ENCODE measurements around the gene DHRS7B.
"Not testable (repeated sequence)": the region's sequence is repeated elsewhere in the genome, so short reads cannot be mapped to it uniquely, and the experiment has no call there.

DHRS7B gene

GRCh38 chr17:21119247-21119918, 7.4 kb upstream of the DHRS7B start:
- H3K79me2 ChIP-seq, result no peaks in the 10 kb centered on the region
- no peaks in the 10 kb centered on the region for H3K36me3 ChIP-seq (ENCODE audit: control insufficient read depth, insufficient read depth, low read length)
- H3K4me2 ChIP-seq (ENCODE audit: low read length), result no peak overlapping the region
- H3K9me3 ChIP-seq (ENCODE audit: control insufficient read depth, low read length), result no peaks in the 10 kb centered on the region
- H2AFZ ChIP-seq, result peak overlapping the region; percentile 7
- no peak overlapping the region for H3K27ac ChIP-seq
- peak; percentile 90 for TF ChIP-seq CTCF (IDR thresholded peaks at IDR 0.05)
- H3K4me1 ChIP-seq, result no peaks in the 10 kb centered on the region
- H3K9ac ChIP-seq, result no peak overlapping the region
- no peaks in the 10 kb centered on the region for H3K27me3 ChIP-seq (ENCODE audit: control insufficient read depth, insufficient read depth, low read length)
- H3K4me3 ChIP-seq (ENCODE audit: low read depth, low read length), result no peak overlapping the region

GRCh38 chr17:21119919-21120249, 6.9 kb upstream of the DHRS7B start:
- Histone ChIP-seq H3K27me3 (ENCODE audit: control insufficient read depth, insufficient read depth, low read length) (no peaks in the 10 kb centered on the region), H3K4me3 (ENCODE audit: low read depth, low read length) (no peak overlapping the region), H3K4me2 (ENCODE audit: low read length) (no peak overlapping the region), H3K9ac (no peak overlapping the region), H3K9me3 (ENCODE audit: control insufficient read depth, low read length) (no peaks in the 10 kb centered on the region), H2AFZ (no peak overlapping the region), H3K4me1 (no peaks in the 10 kb centered on the region), H3K27ac (no peak overlapping the region), H3K36me3 (ENCODE audit: control insufficient read depth, insufficient read depth, low read length) (no peaks in the 10 kb centered on the region), H3K79me2 (no peaks in the 10 kb centered on the region)
- TF ChIP-seq CTCF (IDR thresholded peaks at IDR 0.05), result no peak

- no peak for TF ChIP-seq CTCF (IDR thresholded peaks at IDR 0.05)
- Histone ChIP-seq H3K36me3 (ENCODE audit: control insufficient read depth, insufficient read depth, low read length) (no peaks in the 10 kb centered on the region), H3K9ac (no peak overlapping the region), H3K27ac (no peak overlapping the region), H3K79me2 (peaks cover 12% of the 10 kb centered on the region), H3K4me2 (ENCODE audit: low read length) (no peak overlapping the region), H2AFZ (no peak overlapping the region), H3K9me3 (ENCODE audit: control insufficient read depth, low read length) (no peaks in the 10 kb centered on the region), H3K4me3 (ENCODE audit: low read depth, low read length) (no peak overlapping the region), H3K27me3 (ENCODE audit: control insufficient read depth, insufficient read depth, low read length) (no peaks in the 10 kb centered on the region), H3K4me1 (peaks cover 5% of the 10 kb centered on the region)
Observed at GRCh38 chr17:21124086-21124485, 2.7 kb upstream of the DHRS7B start.

- peaks cover 12% of the 10 kb centered on the region for H3K79me2 ChIP-seq
- H3K36me3 ChIP-seq (ENCODE audit: control insufficient read depth, insufficient read depth, low read length); H3K4me3 ChIP-seq (ENCODE audit: low read depth, low read length); H3K9me3 ChIP-seq (ENCODE audit: control insufficient read depth, low read length); H3K4me2 ChIP-seq (ENCODE audit: low read length); H2AFZ ChIP-seq; H3K27me3 ChIP-seq (ENCODE audit: control insufficient read depth, insufficient read depth, low read length); H3K9ac ChIP-seq; H3K4me1 ChIP-seq; H3K27ac ChIP-seq: not testable (repeated sequence)
Observed at GRCh38 chr17:21124517-21124916, 2.2 kb upstream of the DHRS7B start.

- H3K27me3 ChIP-seq (ENCODE audit: control insufficient read depth, insufficient read depth, low read length), result no peaks in the 10 kb centered on the region
- no peak overlapping the region for H3K9ac ChIP-seq
- no peak overlapping the region for H3K27ac ChIP-seq
- peaks cover 5% of the 10 kb centered on the region for H3K4me1 ChIP-seq
- no peaks in the 10 kb centered on the region for H3K9me3 ChIP-seq (ENCODE audit: control insufficient read depth, low read length)
- TF ChIP-seq CTCF (IDR thresholded peaks at IDR 0.05), result no peak
- H3K79me2 ChIP-seq, result peaks cover 17% of the 10 kb centered on the region
- H3K4me3 ChIP-seq (ENCODE audit: low read depth, low read length), result peak overlapping the region; percentile 77
- no peak overlapping the region for H2AFZ ChIP-seq
- H3K4me2 ChIP-seq (ENCODE audit: low read length), result no peak overlapping the region
- H3K36me3 ChIP-seq (ENCODE audit: control insufficient read depth, insufficient read depth, low read length), result no peaks in the 10 kb centered on the region
Observed at GRCh38 chr17:21125862-21126261, 902 bp upstream of the DHRS7B start.

All from parathyroid adenoma (tissue), 2 donors.